HG02763 (cell line): ENCODE data around the gene GATB.

Experiments
- ATAC-seq: cut with Tn5 transposase; IDR thresholded peaks from one replicate; pipeline ENCODE4 v1.9.1; 2021; ENCODE audit warnings: mild to moderate bottlenecking, moderate library complexity; ENCODE audit not compliant: unreplicated experiment

GATB gene

DNA sequence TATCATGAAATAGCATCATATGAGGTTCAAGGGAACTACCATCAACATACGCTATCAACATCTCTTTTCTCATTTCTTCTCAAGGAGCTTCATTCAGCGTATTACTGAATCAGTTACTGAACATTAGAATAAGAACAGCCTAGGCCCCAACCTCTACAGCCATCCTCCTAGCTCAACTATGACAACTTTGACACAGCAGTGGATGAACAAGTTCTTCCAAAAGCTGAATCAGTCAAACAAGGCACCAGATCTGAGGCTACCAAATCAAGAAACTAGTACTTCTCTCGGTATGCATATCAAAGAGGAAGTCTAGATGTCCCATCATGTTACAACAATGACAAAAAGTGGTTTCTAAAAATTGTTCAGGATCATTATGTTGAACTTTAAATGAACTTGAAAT, 57.4 kb downstream of the GATB start:
- no peak for ATAC-seq

- no peak for ATAC-seq
Observed at GRCh38 chr4:151702256-151702655, 58.6 kb downstream of the GATB start.

- no peak for ATAC-seq
Observed at GRCh38 chr4:151700566-151701316, 60.1 kb downstream of the GATB start.

GRCh38 chr4:151698213-151698612, 62.6 kb downstream of the GATB start:
- no peak for ATAC-seq

GRCh38 chr4:151694961-151695720, 65.7 kb downstream of the GATB start:
- ATAC-seq, result no peak

GRCh38 chr4:151692821-151693673, 67.8 kb downstream of the GATB start:
- ATAC-seq, result no peak

DNA sequence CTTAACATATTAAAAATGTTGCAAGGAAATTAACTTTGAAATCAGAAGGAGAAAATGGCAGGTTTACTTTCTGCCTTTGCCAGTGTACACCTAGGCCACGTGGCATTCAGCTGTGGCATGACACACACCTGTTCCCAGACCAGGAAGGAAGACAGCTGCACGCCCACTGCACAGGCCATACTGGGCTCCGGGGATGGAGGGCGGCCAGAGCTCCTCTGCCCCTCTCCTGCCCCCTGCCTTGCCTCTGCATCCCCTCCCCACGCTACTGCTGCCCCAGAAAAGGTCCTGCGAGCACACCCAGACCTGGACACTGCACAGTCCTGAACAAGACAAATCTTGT, 68.4 kb downstream of the GATB start:
- ATAC-seq, result no peak

GRCh38 chr4:151691639-151692442, 69.0 kb downstream of the GATB start:
- ATAC-seq, result no peak

DNA sequence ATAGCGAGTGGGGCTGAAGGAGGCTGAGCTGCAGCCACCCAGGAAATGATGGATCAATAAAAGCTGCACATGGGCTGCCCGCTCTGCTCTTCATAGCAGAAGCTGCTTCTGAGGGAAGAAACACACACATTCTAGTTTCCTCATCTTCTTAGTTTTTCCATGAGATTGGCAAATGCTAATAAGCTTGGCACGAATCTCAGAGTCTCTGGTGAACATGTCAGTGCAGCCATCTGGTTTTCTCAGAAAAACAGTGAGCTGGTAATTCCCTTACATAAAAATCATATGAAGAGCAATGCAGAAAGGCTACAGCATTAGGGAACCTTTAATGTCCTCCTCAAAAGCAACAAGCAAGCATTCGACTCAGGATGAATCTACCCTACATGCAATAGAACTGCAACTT, 69.9 kb downstream of the GATB start:
- ATAC-seq, result no peak

DNA sequence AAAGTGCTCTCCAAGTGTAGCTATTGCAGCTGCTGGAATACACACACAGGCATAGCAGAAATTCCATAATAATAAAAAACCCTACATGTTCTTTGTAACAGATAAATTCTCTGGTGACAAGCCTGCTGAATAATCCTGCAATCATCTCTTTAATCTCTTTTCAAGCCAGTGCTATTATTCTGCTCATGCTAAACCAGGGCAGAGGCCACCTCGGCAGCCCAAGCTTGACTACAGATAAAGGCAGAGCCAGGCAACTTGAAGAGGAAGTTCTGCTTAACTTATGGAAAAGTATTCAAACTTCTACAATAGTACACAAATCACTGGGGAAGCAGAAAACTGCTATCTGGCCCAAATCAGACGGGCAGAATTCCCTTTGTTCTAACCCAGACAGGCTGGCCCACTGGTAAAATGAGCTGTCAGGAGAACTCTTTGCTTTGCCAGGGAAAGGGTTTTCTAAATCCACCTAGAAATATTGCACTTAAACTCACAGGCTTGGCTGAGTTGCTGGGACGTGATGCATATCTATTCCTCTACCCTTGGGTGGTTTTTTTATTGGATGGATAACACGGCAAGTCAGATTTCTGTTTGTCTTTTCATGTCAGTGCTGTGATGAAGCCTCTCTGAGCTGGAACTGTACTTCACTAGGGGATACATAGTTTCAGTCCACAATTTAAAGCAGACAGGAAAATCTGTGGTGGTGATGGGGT, 70.5 kb downstream of the GATB start:
- ATAC-seq, result no peak

DNA sequence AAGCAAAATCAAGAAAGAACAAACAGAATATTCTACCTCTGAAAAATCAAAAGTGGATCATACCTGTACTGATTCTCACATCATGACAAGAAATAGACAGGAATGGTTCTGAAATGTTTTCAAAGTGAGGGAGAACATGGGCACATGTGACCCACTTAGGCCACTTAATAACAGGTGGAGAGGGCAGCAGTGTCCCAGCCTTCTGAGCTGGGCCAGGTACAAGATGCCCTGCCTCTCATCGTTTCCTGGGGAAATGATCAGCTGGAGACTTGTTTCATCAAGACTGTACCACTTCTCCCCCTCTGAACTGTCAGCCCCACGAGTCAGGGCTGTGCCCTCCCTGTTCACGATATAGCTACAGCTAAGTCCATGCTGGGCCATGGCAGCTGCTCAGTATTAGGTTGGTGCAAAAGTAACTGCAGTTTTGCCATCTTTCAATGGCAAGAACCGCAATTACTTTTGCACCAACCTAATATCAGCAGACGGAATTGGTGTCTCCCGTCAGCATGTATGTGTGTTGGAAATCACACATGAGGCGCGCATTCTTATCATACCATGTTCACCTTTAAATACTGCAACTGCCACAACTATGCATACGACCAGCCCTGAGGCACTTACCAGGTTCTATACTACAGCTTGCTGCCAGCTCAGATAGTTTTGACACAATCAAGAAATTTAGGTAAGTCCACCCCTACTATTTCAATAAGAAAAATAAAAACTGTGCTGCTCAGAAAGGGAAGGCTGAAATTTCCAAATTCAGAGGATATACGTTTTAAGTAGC, 71.4 kb downstream of the GATB start:
- no peak for ATAC-seq

DNA sequence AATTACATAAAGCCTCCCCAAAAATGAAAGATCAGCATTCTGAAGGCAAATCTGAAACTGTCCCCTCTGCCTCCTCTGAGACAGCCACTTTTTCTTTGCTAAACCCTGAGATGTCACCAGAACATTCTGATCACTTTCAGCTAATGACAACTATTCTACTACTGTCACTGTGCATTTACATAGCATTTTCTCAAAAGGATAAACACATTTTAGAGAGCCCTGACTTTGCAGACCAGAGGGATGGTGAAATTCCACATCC, 72.1 kb downstream of the GATB start:
- no peak for ATAC-seq

GRCh38 chr4:151688003-151688784, 72.6 kb downstream of the GATB start:
- no peak for ATAC-seq

DNA sequence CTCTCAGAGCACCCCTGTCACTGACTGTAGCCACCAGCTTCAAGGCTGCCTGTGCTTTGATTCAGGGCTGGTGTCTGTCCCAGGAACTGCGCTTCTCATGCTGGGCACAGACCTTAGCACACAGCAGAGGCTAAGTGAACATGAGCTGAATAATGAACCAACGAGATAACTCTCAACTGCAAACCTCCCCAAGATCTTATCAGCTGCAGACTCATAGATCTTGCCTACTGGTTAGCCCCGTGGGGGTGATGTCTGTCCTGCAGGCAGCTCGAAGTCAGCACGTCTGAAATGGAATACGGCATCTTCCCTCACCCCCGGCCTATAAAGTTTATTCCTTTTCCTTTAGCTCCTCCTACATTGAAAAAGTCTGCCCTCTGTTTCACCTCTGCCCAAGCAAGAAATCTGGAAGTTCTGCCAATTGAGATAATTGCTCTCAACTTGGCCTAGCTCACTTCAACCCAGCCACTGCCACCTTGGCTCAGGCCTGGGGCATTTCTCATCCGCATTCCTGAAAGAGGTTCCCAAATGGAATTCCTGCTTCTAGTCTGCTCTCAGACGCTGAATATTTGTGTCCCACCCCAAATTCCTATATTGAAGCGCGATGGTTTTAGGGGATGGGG, 73.7 kb downstream of the GATB start:
- ATAC-seq, result no peak

DNA sequence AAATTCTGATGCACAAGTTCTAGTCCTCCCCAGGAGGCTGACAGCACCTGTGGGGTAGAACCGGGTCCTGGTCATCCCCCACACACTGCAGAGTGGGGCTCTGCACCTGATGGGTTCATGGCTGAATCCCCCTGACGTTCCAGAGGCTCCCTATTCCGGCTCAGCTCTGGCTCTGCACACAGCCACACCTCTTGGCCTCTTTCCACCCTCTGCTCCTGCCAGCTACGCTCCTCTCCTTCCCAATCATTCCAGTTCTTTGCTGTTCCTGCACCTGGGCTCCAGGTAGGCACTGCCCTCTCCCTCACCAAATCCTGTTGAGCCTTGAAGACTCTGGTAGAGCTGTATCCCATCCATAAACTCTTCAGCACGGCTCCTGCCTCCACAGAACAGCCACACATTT, 75.5 kb downstream of the GATB start:
- ATAC-seq, result no peak

GRCh38 chr4:151681085-151681484, 79.7 kb downstream of the GATB start:
- no peak for ATAC-seq

DNA sequence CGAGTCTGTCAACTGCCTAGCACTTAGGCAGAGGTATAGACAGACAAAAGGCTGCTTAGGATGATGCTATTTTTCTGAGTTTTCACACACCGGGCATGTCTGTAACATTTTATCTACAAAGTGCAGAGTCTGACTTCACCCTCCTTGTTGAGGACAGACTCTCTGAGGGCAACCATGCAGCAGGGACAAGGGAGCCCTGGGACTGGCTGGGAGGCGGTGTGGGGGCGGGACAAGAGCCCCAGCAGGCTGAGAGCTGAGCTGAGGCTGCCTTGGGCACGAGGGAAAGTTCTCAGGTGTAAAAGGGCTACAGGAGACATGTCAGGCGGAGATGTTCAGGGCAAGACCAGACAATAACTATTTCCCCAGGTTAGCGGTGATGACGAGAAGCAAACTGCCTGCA, 81.6 kb downstream of the GATB start:
- no peak for ATAC-seq

- ATAC-seq, result no peak
Observed at GRCh38 chr4:151678048-151678872, 82.5 kb downstream of the GATB start.
